GM21737 (cell line): ENCODE measurements around the gene FTSJ3.
A peak's percentile ranks its signal among the peaks of the same experiment; 100 is the strongest.
"Not testable (repeated sequence)": the region's sequence is repeated elsewhere in the genome, so short reads cannot be mapped to it uniquely, and the experiment has no call there.

ENCODE experiments used
- ATAC-seq: cut with Tn5 transposase; IDR thresholded peaks from one replicate; pipeline ENCODE4 v1.9.1; 2021; ENCODE audit warnings: mild to moderate bottlenecking, moderate library complexity; ENCODE audit not compliant: unreplicated experiment

Gene FTSJ3, protein sequence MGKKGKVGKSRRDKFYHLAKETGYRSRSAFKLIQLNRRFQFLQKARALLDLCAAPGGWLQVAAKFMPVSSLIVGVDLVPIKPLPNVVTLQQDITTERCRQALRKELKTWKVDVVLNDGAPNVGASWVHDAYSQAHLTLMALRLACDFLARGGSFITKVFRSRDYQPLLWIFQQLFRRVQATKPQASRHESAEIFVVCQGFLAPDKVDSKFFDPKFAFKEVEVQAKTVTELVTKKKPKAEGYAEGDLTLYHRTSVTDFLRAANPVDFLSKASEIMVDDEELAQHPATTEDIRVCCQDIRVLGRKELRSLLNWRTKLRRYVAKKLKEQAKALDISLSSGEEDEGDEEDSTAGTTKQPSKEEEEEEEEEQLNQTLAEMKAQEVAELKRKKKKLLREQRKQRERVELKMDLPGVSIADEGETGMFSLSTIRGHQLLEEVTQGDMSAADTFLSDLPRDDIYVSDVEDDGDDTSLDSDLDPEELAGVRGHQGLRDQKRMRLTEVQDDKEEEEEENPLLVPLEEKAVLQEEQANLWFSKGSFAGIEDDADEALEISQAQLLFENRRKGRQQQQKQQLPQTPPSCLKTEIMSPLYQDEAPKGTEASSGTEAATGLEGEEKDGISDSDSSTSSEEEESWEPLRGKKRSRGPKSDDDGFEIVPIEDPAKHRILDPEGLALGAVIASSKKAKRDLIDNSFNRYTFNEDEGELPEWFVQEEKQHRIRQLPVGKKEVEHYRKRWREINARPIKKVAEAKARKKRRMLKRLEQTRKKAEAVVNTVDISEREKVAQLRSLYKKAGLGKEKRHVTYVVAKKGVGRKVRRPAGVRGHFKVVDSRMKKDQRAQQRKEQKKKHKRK

GRCh38 chr17:63827002-63827800, at the start of gene FTSJ3, which contains the start of gene PSMC5:
FTSJ3 (minus strand) TSS chr17:63827663; CDS start chr17:63826902, 761 bp downstream.
PSMC5 (plus strand) TSS chr17:63827431; CDS start chr17:63827491, 60 bp downstream.
- ATAC-seq: peak; percentile 79

DNA sequence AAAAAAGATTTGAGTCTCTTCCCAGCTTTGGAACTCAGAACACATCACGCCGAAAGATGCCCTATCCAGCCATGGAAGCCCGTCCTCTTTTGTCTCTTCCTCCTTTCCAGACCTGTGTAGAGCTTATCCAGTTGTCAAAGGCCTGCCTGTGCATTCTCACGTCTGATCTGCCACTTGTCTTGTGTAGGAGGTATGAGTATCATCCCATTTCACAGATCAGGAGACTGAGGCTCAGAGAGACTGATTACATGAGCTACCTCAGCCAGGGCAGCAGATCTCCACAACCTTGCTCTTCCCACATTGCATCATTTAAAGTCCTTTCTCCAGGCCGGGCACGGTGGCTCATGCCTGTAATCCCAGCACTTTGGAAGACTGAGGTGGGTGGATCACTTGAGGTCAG, 47.2 kb upstream of the FTSJ3 start:
- not testable (repeated sequence) for ATAC-seq

DNA sequence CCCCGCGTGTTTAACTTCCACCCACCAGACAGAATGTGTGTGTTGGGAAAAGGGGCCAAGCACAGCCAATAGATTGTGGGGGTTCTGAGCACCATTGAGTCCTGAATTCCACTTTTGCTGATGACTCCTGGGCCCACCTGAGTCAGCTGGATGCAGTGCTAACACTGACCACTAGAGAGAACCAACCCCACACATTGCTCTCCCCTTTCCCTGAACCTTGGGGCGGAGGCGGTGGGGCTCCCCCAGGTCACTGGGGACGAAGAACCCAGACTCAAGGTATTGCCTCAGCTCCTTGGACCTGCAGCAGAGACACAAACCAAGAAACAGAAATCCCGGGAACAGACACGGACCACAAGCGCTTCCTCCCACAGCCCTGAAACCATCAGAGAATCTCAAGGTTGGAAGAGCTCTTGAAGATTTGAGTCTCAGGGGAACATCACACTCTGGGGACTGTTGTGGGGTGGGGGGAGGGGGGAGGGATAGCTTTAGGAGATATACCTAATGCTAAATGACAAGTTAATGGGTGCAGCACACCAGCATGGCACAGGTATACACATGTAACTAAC, 46.7 kb upstream of the FTSJ3 start:
- not testable (repeated sequence) for ATAC-seq

GRCh38 chr17:63873577-63873976, 46.1 kb upstream of the FTSJ3 start, which contains the start of gene CSH2:
CSH2 (minus strand) TSS chr17:63873677; CDS start chr17:63873614, 63 bp downstream.
- not testable (repeated sequence) for ATAC-seq

DNA sequence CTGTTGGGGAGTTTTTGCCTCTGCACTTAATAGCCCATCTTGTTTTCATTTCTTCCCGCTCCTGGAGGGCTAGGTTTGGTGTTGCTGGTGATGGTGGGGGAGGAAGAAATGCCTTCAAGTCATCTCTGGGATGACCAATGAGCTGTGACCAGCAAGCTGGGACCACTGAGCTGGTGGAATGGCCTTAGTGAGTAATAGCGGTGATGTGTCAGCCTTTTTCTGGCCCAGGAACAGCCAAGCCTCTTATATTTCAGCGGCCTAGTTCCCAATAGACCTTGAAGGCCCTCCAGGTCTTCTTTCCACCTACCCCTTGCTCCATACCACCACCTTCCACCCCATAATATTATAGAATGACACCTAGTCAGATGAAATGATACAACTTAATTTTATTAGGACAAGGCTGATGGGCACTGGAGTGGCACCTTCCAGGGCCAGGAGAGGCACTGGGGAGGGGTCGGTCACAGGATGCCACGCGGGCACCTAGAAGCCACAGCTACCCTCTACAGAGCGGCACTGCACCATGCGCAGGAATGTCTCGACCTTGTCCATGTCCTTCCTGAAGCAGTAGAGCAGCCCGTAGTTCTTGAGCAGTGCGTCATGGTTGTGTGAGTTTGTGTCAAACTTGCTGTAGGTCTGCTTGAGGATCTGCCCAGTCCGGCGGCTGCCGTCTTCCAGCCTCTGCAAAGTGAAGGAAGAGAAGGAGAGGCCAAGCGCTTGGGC, 44.3 kb upstream of the FTSJ3 start:
- ATAC-seq: not testable (repeated sequence)

GRCh38 chr17:63870292-63870665, 42.8 kb upstream of the FTSJ3 start:
- ATAC-seq: not testable (repeated sequence)

DNA sequence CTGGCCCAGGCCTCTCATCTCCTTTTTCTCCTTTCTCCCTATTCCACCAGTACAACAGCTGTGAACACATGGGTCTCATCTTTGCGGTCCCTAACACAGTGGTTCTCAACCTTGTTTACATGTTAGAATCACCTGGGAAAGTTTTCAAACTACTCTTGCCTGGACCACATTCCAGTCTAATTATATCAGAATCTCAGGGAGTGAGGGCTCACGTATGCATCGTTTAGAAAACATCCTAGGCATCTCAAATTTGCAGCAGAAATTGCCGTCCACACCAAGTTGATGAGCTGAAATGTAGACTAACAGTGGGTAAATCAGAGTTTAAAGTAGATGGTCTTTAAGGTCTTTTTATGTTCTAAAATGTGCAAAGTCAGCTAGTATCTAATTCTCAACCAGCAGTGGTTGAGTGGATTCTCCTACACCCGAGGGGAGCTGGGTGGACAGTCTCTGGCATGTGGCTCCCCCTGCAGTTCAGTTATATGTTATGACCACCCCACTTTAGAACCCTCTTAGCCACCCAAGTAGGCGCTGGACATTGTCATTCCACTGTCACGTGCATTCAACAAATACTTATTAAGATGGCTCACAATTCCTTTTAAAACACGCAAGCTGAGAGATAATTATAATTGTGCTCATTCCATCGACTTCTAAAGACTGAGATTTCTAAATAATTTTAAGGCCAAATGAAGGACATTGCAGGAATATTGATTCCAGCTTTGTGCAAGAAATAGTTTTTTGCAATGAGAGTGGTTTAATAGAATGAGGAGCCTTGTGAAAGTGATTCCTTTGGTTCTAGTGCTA, 42.2 kb upstream of the FTSJ3 start:
- not testable (repeated sequence) for ATAC-seq

DNA sequence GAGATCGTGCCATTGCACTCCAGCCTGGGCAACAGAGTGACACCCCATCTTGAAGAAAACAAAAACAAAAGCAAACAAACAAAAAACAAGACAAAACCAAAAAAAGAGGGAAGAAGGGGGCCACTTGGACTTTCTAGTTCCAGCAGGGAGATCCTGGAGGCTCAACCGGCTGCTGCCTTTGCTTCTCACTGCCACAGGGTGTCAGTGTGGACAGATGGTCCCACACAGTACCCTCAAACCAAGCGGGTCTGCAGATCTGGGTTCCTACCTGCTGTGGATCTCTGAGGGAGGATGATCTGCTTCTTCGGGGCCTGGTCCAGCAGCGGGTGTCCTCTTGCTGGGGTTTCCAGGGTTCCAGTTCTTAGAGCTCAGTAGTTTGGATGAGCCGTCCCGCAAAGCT, 39.2 kb upstream of the FTSJ3 start:
- not testable (repeated sequence) for ATAC-seq

- no peak for ATAC-seq
Observed at GRCh38 chr17:63859257-63859656, 31.8 kb upstream of the FTSJ3 start.

DNA sequence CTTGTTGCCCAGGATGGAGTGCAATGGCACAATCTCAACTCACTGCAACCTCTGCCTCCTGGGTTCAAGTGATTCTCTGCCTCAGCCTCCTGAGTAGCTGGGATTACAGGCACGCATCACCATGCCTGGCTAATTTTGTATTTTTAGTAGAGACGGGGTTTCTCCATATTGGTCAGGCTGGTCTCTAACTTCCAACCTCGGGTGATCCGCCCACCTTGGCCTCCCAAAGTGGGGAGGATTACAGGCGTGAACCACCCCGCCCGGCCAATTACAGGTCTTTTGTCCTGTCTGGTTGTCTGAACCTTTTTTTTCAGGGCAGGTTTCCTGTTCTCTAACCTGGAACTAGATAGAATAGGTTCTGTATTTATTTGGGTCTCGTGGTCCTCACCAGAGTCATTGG, 29.0 kb upstream of the FTSJ3 start:
- ATAC-seq: not testable (repeated sequence)

- ATAC-seq: no peak
Observed at GRCh38 chr17:63855185-63855584, 27.7 kb upstream of the FTSJ3 start.

DNA sequence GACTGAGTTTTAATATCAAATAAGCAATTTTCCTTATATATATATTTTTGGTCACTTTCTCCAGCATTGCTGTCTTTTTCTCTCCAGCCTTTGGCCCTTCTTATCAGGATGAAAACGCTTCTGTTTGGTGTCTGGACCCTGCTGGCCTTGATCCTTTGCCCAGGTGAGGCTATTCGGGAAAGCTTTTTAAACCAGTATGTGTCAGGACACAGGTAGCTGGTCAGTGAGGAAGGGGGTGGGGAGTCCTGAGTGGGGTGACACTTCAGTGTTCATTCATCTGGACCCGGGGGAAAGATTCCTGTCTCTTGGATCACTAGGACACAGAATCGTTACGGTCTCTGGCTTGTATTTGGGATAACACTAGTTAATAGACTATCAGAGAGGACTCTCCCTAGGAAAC, 27.2 kb upstream of the FTSJ3 start:
- no peak for ATAC-seq

DNA sequence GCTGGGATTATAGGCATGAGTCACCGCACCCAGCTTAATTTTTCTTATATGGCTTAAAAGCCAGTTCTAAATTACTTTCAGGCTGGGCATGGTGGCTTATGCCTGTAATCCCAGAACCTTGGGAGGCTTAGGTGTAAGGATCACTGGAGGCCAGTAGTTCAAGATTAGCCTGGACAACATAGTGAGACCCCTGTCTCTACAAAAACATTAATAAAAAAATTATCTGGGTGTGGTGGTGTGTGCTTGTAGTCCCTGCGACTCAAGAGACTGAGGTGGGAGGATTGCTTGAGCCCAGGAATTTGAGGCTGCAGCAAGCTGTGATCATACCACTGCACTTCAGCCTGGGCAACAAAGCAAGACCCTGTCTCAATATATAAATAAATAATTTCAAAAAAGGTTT, 25.8 kb upstream of the FTSJ3 start:
- ATAC-seq: no peak

GRCh38 chr17:63850401-63850800, 22.9 kb upstream of the FTSJ3 start:
- no peak for ATAC-seq

DNA sequence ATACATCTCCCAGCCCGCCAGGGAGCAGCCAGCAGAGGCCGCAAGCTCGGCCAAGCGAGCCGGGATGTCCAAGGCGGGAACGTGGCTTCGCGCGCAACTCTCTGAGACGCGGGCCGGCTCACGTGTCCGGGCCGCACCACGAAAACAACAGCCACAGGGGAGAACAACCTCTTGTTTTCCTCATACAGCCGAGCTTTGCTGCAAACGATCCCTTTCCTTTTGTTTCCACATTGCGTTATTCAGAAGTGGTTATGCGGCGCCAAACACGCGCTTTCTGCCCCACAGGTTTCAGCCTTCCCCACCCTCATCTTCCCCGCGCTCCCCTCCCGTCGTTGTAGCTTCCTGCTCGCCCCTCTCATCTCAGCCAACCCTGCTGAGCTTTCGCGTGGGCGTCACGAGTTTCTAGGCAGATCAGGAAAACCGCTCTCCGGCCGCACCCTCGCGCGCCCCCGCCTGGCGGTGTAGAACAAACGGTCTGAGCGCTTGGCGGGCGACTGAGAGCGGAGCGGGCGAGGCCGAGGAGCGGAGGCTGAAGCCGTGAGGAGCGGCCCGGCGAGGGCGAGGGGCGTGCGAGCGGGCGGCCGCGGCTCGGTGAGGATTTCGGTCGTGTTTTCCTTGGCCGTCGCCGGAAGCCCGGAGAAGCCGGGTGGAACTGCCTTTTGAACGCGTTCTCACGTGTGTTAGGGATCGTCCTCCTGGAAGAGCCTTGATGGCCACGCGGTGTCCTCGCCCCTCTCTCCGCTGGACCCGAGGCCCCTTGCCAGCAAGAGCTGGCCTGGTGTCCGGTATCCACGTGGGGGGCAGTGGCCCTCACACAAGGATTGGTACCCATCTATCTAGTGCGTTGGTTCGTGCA, 21.6 kb upstream of the FTSJ3 start:
- peak; percentile 77 for ATAC-seq

- ATAC-seq: no peak
Observed at GRCh38 chr17:63847525-63848249, 20.2 kb upstream of the FTSJ3 start.

DNA sequence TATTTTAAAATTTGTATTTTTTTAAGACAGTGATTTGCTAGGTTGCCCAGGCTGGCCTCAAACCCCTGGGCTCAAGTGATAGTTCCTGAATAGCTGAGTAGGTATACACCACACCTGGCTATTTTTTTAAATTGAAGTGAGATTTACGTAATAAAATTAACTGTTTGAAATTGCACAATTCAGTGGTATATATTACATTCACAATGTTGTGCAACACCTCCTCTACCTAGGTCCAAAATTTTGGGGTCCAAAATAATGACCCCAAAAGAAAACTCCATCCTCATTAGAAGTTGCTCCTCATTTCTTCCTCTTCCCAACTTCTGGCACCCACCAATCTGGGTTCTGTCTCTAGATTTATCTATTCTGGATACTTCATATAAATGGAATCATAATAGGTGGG, 18.0 kb upstream of the FTSJ3 start:
- no peak for ATAC-seq
